CD4-positive, alpha-beta T cell treated with Interleukin-15 for 1 hour (primary cell): ENCODE data around the gene BRF1.
"Not testable (repeated sequence)": the region's sequence is repeated elsewhere in the genome, so short reads cannot be mapped to it uniquely, and the experiment has no call there.

Source experiments
- DNase-seq: peaks from one replicate; pipeline ENCODE4 v3.0.0-alpha.2; 2020

Gene BRF1

GRCh38 chr14:105287249-105288102 lies 13.3 kb downstream of the BRF1 start:
- DNase-seq: no peak

DNA sequence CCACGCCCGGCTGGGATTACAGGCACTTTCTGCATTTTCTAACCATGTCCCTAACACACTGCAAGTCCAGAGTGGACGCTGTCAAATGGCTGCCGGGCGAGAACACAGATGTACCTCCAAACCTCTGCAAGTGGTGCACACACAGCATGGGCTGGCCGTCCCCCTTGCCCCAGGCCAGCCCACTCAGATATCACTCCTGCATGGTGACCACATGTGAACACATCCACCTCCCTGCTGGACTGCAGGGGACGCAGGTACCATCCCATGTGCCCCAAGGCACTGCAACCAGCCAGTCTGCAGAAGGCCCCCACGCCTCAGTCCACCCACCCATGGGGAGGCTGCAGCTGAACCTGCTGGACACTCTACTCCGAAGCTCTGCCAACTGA lies 14.0 kb downstream of the BRF1 start:
- DNase-seq: no peak

- no peak for DNase-seq
Observed at GRCh38 chr14:105285174-105285573, 15.6 kb downstream of the BRF1 start.

GRCh38 chr14:105283899-105284298 lies 16.9 kb downstream of the BRF1 start:
- no peak for DNase-seq

GRCh38 chr14:105283028-105283427 lies 17.8 kb downstream of the BRF1 start:
- DNase-seq: no peak

DNA sequence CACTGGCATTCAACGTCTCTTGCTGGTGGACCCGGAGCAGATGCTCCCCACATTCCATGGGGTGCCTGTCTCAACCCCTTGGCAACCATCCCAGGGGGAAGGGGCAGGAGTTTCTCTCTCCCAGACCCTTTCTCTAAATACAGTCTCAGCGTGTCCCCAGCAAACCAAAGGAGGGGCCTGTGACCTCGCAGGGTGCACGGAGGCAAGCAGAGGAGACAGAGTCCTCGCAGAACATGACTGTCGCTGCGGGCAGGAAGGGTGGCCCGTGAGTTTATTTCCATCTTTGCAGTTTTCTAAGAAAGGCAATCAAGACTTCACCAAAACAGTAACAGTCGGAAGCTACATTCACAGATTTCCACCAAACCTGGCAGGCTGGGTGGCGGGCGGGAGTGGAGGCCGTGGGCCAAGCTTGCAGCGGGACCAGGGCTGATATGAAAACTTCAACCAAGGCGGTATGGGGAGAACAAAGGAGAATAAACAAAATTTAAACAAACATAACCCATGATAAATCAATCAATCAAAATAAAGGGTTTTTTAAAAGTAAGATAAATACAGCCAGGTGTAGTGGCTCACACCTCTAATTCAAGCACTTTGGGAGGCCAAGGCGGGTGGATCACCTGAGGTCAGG lies 18.6 kb downstream of the BRF1 start:
- no peak for DNase-seq

GRCh38 chr14:105281371-105282097 lies 19.3 kb downstream of the BRF1 start:
- DNase-seq: no peak

DNA sequence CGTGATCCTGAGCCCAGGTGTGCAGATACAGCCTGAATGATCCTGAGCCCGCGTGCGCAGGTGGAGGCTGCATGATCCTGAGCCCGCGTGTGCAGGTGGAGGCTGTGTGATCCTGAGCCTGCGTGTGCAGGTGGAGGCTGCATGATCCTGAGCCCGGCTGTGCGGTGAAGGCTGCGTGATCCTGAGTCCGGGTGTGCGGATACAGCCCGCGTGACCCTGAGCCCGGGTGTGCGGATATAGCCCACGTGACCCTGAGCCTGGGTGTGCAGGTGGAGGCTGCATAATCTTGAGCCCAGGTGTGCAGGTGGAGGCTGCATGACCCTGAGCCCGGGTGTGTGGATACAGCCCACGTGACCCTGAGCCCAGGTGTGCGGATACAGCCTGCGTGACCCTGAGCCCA lies 20.3 kb downstream of the BRF1 start:
- no peak for DNase-seq

DNA sequence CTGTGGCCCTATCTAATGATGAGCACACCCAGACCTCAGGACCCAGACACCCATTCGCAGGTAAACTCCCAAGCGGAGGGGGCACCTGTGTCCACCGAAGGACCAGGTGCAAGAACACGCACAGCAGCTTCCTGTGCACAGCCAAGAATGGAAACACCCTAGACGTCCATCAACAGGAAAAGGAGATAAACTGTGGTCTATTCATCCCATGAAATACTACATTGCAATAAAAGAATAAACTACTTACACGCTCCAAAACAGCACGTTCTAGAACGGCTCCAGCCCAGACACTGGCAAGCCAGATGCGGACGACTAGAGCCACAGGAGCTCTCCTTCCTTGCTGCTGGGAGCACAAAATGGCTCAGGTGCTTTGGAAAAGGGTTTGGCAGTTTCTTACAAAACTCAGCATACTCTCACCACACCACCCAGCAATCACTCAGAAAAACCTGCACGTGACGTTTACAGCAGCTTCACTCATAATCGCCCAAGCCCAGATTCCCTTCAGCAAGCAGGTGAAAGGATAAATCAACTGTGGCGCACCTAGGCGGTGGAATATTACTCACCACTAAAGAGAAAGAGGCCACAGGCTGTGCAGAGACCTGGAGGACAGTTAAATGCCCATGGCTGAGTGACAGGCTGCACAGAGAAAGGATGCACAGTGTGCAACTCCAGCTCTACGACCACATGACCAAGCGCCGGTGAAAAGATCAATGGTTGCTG lies 21.0 kb downstream of the BRF1 start:
- DNase-seq: no peak

DNA sequence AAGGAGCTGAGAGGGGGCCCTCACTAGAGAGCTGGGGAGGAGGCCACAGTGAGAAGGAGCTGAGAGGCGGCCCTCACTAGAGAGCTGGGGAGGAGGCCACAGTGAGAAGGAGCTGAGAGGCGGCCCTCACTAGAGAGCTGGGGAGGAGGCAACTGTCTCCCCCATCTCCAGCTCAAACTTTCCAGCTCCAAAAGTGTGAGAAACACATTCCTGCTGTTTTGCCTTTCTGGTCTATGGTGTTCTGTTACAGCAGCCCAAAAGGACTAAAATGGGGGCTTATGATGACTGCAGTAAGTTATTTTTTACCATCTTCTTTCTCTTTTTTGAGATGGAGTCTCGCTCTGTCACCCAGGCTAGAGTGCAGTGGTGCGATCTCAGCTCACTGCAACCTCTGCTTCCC lies 23.4 kb downstream of the BRF1 start:
- DNase-seq: not testable (repeated sequence)

DNA sequence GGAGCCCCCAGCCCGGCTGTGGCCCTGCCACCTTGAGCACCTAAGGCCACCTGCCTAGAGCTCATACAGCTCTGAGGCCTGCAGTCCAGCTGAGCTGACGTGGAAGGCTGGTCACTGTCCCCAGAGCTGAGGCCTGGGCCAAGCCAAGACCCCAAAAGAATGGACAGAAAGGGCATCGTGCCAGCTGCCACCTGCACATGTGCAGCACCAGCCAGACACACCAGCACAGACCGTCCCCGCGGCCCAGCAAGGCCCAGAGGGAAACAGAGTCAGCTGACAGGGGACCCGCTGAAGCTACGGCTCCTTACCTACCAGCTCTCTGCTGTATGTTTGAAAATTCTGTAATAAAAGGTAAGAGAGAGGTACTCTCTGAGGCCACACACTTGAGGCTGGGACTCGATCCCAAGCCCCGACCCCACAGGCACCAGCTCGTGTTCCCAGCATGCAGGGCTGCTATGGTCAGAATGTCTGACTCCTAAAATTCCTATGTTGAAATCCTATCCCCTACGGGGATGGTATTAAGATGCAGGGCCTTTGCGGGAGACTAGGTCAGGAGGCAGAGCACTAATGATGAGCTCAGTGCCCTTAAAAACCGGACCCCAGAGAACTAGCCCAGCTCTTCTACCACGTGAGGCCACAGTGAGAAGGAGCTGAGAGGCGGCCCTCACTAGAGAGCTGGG lies 25.4 kb downstream of the BRF1 start:
- no peak for DNase-seq

DNA sequence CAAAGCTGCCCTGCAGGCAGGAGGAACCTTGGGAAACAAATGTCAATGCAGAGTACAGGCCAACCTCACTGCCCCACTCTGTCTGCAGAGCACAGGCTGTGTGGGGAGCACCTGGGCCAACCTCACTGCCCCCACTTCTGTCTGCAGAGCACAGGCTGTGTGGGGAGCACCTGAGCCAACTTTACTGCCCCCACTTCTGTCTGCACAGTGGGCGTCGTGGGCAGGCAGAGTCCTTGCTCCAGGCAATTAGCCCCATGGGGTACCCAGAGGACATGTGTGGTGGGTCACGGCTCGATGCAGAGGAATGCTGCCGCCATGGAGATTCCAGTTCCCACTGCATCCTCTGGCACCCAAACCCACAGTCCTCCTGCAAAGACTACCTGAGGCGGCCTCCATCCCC lies 26.2 kb downstream of the BRF1 start:
- DNase-seq: no peak

- no peak for DNase-seq
Observed at GRCh38 chr14:105273062-105273461, 27.7 kb downstream of the BRF1 start.

- no peak for DNase-seq
Observed at GRCh38 chr14:105272623-105273022, 28.2 kb downstream of the BRF1 start.

GRCh38 chr14:105271224-105271890 lies 29.4 kb downstream of the BRF1 start:
- DNase-seq: no peak

GRCh38 chr14:105269405-105269804 lies 31.4 kb downstream of the BRF1 start:
- DNase-seq: no peak

- DNase-seq: no peak
Observed at GRCh38 chr14:105268736-105269354, 32.0 kb downstream of the BRF1 start.

- no peak for DNase-seq
Observed at GRCh38 chr14:105267820-105268548, 32.8 kb downstream of the BRF1 start.

DNA sequence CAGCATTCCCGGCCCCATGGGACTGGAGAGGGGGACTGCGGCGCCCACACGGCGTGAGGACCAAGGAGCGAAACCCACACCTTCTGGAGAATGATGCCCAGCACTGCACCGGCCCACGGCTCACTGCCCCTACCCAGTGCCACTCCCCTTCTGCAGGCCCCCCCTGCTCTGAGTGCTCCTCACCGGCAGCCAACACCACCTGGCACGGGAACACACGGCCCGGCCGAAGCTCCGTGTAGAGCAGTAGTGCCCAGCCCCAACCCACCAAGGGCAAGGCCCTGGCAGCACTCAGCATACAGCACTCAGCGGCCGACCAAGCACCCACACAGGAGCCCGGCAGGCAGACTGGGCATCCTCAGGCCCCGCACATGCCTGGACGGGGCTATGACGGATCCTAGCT lies 39.0 kb downstream of the BRF1 start:
- no peak for DNase-seq

DNA sequence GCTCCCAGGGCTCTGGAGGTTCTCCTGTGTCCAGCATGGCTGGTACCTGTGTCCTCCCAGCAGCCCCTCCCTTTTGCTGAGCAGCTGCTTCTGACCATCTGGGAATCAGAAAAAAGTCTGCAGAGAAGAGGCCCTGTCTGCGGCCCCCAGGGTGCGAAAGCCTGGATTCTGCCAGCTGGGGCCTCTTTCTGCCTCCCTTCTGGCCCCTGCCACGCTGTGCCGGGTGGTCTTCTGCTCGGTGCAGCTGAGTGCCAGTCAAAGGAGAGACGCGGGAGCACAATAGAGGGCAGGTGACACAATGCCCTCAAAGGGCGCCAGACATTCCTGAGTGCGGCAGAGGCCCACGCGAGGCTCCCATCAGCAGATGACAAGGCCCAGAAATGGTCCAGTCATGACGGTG lies 39.8 kb downstream of the BRF1 start:
- DNase-seq: no peak

- no peak for DNase-seq
Observed at GRCh38 chr14:105258846-105259245, 42.0 kb downstream of the BRF1 start.
